Parathyroid adenoma (tissue), 2 donors: ENCODE data around the gene CRAMP1.

Source experiments
- H2AFZ ChIP-seq: fragments of 300-600 bp; sonication (generic); one replicate; pipeline ENCODE4 v1.7.0; 2017; ENCODE audit warnings: antibody characterized with exemption, mild to moderate bottlenecking
- H3K27ac ChIP-seq: fragments of 300-600 bp; sonication (generic); one replicate; pipeline ENCODE4 v1.7.0; 2017
- H3K27me3 ChIP-seq: fragments of 300-600 bp; sonication (generic); one replicate; pipeline ENCODE4 v1.7.0; 2017; ENCODE audit warnings: low read length; ENCODE audit not compliant: control insufficient read depth, insufficient read depth
- H3K36me3 ChIP-seq: fragments of 300-600 bp; sonication (generic); one replicate; pipeline ENCODE4 v1.7.0; 2017; ENCODE audit warnings: low read length; ENCODE audit not compliant: control insufficient read depth, insufficient read depth
- H3K4me1 ChIP-seq: fragments of 300-600 bp; sonication (generic); one replicate; pipeline ENCODE4 v1.7.0; 2017; ENCODE audit warnings: control low read depth
- H3K4me2 ChIP-seq: fragments of 300-600 bp; sonication (generic); one replicate; pipeline ENCODE4 v1.7.0; 2017; ENCODE audit warnings: low read length
- H3K4me3 ChIP-seq: fragments of 300-600 bp; sonication (generic); one replicate; pipeline ENCODE4 v1.7.0; 2017; ENCODE audit warnings: low read depth, low read length
- H3K79me2 ChIP-seq: fragments of 300-600 bp; sonication (generic); one replicate; pipeline ENCODE4 v1.7.0; 2017; ENCODE audit warnings: control low read depth
- H3K9ac ChIP-seq: fragments of 300-600 bp; sonication (generic); one replicate; pipeline ENCODE4 v1.7.0; 2017; ENCODE audit warnings: mild to moderate bottlenecking
- H3K9me3 ChIP-seq: fragments of 300-600 bp; sonication (generic); one replicate; pipeline ENCODE4 v1.7.0; 2017; ENCODE audit warnings: low read length; ENCODE audit not compliant: control insufficient read depth
- TF ChIP-seq, protein P1 (sequence below): fragments of 300-600 bp; sonication (generic); IDR thresholded peaks from one replicate; pipeline ENCODE4 v1.7.0; 2017; ENCODE audit warnings: antibody characterized with exemption, mild to moderate bottlenecking
- donor health status: primary hyperparathyroidism.

Gene CRAMP1

DNA sequence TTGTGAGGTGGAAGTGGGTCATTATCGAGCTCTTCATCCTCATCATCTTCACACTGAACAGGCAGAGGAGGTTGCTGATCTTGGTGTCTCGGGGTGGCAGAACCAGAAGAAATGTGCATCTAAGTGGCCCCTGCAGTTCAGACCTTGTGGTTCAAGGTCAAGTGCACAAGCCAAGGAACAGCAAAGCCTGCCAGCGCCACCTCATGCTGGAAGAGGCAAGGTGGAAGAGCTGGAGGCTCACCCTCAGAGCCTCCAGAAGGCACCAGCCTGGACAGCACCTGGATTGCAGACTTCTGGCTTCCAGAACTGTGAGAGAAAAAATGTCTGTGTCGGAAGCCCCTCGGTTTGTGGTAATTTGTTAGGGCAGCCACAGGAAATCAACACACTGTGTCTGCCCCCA lies 32.9 kb upstream of the CRAMP1 start:
- TF ChIP-seq, protein P1, sequence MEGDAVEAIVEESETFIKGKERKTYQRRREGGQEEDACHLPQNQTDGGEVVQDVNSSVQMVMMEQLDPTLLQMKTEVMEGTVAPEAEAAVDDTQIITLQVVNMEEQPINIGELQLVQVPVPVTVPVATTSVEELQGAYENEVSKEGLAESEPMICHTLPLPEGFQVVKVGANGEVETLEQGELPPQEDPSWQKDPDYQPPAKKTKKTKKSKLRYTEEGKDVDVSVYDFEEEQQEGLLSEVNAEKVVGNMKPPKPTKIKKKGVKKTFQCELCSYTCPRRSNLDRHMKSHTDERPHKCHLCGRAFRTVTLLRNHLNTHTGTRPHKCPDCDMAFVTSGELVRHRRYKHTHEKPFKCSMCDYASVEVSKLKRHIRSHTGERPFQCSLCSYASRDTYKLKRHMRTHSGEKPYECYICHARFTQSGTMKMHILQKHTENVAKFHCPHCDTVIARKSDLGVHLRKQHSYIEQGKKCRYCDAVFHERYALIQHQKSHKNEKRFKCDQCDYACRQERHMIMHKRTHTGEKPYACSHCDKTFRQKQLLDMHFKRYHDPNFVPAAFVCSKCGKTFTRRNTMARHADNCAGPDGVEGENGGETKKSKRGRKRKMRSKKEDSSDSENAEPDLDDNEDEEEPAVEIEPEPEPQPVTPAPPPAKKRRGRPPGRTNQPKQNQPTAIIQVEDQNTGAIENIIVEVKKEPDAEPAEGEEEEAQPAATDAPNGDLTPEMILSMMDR, result no peak
- no peaks in the 10 kb centered on the region for H3K79me2 ChIP-seq
- H3K9me3 ChIP-seq, result no peaks in the 10 kb centered on the region
- no peaks in the 10 kb centered on the region for H3K36me3 ChIP-seq
- no peak overlapping the region for H3K27ac ChIP-seq
- H3K9ac ChIP-seq, result no peak overlapping the region
- no peak overlapping the region for H3K4me2 ChIP-seq
- H3K4me3 ChIP-seq, result no peak overlapping the region
- no peak overlapping the region for H2AFZ ChIP-seq
- H3K4me1 ChIP-seq, result no peaks in the 10 kb centered on the region
- no peaks in the 10 kb centered on the region for H3K27me3 ChIP-seq

DNA sequence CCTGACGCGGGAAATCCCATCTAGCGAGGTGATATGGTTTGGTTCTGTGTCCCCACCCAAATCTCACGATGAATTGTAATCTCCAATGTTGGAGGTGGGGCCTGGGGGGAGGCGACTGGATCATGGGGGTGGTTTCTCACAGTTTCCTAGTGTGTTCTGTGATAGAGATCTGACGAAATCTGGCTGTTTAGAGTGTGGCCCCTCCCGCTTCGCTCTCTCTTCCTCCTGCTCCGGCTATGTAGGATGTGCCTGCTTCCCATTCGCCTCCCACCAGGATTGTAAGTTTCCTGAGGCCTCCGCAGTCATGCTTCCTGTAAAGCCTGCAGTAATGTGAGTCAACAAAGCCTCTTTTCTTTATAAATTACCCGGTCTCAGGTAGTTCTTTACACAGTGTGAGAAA lies 31.9 kb upstream of the CRAMP1 start:
- Histone ChIP-seq H3K4me1 (no peaks in the 10 kb centered on the region), H3K79me2 (no peaks in the 10 kb centered on the region), H3K27me3 (no peaks in the 10 kb centered on the region), H3K9me3 (no peaks in the 10 kb centered on the region), H3K4me2 (no peak overlapping the region), H3K9ac (no peak overlapping the region), H3K4me3 (no peak overlapping the region), H3K27ac (no peak overlapping the region), H2AFZ (no peak overlapping the region), H3K36me3 (no peaks in the 10 kb centered on the region)
- TF ChIP-seq, protein P1, result no peak

DNA sequence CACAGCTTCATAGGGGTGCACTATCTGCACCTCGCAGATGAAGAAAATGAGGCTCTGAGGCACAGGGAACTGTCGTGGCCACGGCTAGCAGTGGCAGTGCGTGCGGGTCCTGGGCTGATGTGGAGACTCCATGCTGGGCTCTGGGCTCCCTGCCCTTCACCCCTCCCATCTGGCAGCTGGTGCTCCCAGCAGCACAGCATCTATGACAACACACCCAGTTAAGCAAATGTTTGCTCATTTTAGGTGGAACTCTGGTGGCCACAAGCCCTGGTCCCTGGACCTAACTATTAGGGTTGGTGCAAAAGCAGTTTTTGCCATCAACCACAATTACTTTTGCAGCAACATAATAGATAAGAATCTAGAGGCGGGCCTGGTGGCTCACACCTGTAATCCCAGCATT lies 31.2 kb upstream of the CRAMP1 start:
- H3K27me3 ChIP-seq, result no peaks in the 10 kb centered on the region
- no peaks in the 10 kb centered on the region for H3K36me3 ChIP-seq
- no peaks in the 10 kb centered on the region for H3K4me1 ChIP-seq
- no peak overlapping the region for H3K27ac ChIP-seq
- TF ChIP-seq, protein P1, result no peak
- no peaks in the 10 kb centered on the region for H3K9me3 ChIP-seq
- no peak overlapping the region for H2AFZ ChIP-seq
- H3K4me2 ChIP-seq, result no peak overlapping the region
- H3K79me2 ChIP-seq, result no peaks in the 10 kb centered on the region
- H3K4me3 ChIP-seq, result no peak overlapping the region
- no peak overlapping the region for H3K9ac ChIP-seq

DNA sequence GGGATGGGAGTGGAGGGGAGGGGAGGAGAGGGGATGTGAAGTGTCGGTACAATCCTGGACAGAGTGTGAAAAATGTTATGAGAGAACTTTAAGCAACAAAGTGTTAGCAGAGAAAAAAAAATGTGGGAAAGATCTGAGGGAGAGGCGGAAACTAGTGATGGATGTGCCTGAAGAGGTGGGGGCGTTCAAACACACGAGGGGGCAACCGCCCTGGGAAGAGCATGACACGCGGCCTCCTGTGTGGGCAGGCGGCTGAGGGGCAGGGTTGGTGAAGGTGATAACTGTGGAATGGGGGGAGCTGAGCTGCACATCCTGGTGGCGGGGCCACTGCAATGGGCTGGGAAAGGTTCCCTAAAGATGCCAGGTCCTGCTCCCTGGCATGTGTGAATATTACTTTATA lies 30.4 kb upstream of the CRAMP1 start:
- Histone ChIP-seq H3K27me3 (no peaks in the 10 kb centered on the region), H3K9ac (no peak overlapping the region), H3K36me3 (no peaks in the 10 kb centered on the region), H3K27ac (no peak overlapping the region), H3K4me3 (no peak overlapping the region), H3K79me2 (no peaks in the 10 kb centered on the region), H2AFZ (no peak overlapping the region), H3K4me1 (no peaks in the 10 kb centered on the region), H3K4me2 (no peak overlapping the region), H3K9me3 (no peaks in the 10 kb centered on the region)
- TF ChIP-seq, protein P1, result no peak

DNA sequence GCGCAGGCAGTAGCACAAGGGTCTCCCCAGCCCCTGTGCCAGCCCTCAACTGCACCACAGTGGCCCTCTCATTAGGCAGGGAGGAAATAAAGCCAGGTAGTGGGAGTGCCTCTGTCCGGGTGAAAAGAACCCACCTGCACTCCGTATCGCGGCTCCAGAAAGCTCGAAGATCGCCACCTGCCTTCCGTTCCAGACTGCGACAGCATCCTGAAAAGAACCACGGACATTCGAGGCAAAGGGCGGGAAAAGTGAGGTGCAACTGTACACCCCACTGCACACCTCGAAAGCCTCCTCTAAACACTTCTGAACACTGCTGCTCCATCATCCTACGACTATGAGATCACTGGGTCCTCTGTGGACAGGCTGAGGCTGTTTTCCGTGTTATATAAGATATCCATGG lies 29.0 kb upstream of the CRAMP1 start:
- no peak overlapping the region for H3K27ac ChIP-seq
- no peak overlapping the region for H3K4me3 ChIP-seq
- no peaks in the 10 kb centered on the region for H3K9me3 ChIP-seq
- H3K79me2 ChIP-seq, result no peaks in the 10 kb centered on the region
- TF ChIP-seq, protein P1, result no peak
- H3K4me1 ChIP-seq, result no peaks in the 10 kb centered on the region
- no peak overlapping the region for H3K9ac ChIP-seq
- H3K36me3 ChIP-seq, result no peaks in the 10 kb centered on the region
- no peaks in the 10 kb centered on the region for H3K27me3 ChIP-seq
- H3K4me2 ChIP-seq, result no peak overlapping the region
- H2AFZ ChIP-seq, result no peak overlapping the region
